ENCODE results near the gene SKI. TPM values are rescaled to one million over a fixed set of nuclear protein-coding genes. Genes with fewer than 3 reads are reported as not detected.

SKI gene
- total and polyA plus RNA-seq, 10 of the 15 experiments (the other 5 are each of a cell fraction or from before 2014, with no cell fraction given) = 0.03 to 14.9 (median 0.96) TPM

GRCh38 chr1:2274231-2274928, 46.3 kb downstream of the SKI start (continued):
- TF ChIP-seq EZH2 (IDR thresholded peaks at IDR 0.05; ENCODE audit: borderline replicate concordance, control insufficient read depth, low read depth, low read length) (no peak), ZNF207 (IDR thresholded peaks at IDR 0.05; ENCODE audit: borderline replicate concordance) (no peak), PRDM15 (CRISPR knock-in tag; IDR thresholded peaks at IDR 0.05) (no peak), NR2F1 (conservative IDR thresholded peaks at IDR 0.05) (no peak), CHD1 (IDR thresholded peaks at IDR 0.05; ENCODE audit: low read depth, low read length) (no peak), KAT2A (conservative IDR thresholded peaks at IDR 0.05; ENCODE audit: control insufficient read depth, low read depth, low read length) (no peak)

GRCh38 chr1:2274929-2275475, 46.9 kb downstream of the SKI start:
- no peak overlapping the region for H3K4me3 ChIP-seq
- ChIA-PET RAD21 (ENCODE audit: unreplicated experiment) (no interaction called here), CTCF (no interaction called here), POLR2A (no interaction called here), SMC1A (ENCODE audit: uncharacterized antibody, unreplicated experiment) (no interaction called here)
- H3K9ac ChIP-seq (ENCODE audit: control insufficient read depth, insufficient read depth, low read length) = no peak overlapping the region
- intact Hi-C loops (cut with micrococcal nuclease; ENCODE audit: unreplicated experiment) = no loop called here
- FAIRE-seq (no peak), ATAC-seq (no peak), DNase-seq (ENCODE audit: low read depth, low spot score) (no peak)
- H3K27ac ChIP-seq (ENCODE audit: control insufficient read depth, insufficient read depth) = no peak overlapping the region
- H2AFZ ChIP-seq (ENCODE audit: control insufficient read depth, low read depth, low read length) = no peak overlapping the region
- no peaks in the 10 kb centered on the region for H4K20me1 ChIP-seq (ENCODE audit: control insufficient read depth, insufficient read depth)
- H3K27me3 ChIP-seq (replicated peaks in 1 of 2; ENCODE audit: control insufficient read depth in 2 of 2, insufficient read depth in 2 of 2, low read length in 1 of 2) = no peaks in the 10 kb centered on the region
- in situ Hi-C loops (cut with MboI) = no loop called here
- H3K9me3 ChIP-seq (replicated peaks; ENCODE audit: control insufficient read depth, insufficient read depth, low read length) = no peaks in the 10 kb centered on the region; the same call in 2 of the 3 replicates
- no peaks in the 10 kb centered on the region for H3K79me2 ChIP-seq (ENCODE audit: control insufficient read depth, insufficient read depth, low read length)
- H3K36me3 ChIP-seq (ENCODE audit: control insufficient read depth in 2 of 2, insufficient read depth in 2 of 2, low read length in 1 of 2) = peaks cover 0 to 7% of the 10 kb centered on the region in 2 experiments; a peak in 2 of 4 replicates
- no peak overlapping the region for H3K4me2 ChIP-seq (ENCODE audit: control insufficient read depth, insufficient read depth)
- BruUV-seq (replicated peaks) = no TSS peak
- WGBS (ENCODE audit: insufficient coverage, insufficient replicate concordance, low lambda C conversion rate, missing lambda C conversion rate) = 38% methylated on average over 21 of the region's 21 CpGs
- H3K4me1 ChIP-seq (ENCODE audit: control insufficient read depth, insufficient read depth, low read length) = no peaks in the 10 kb centered on the region
- TF ChIP-seq ZSCAN29 (IDR thresholded peaks at IDR 0.05) (no peak), MTA3 (IDR thresholded peaks at IDR 0.05; ENCODE audit: borderline replicate concordance, low read length) (no peak), CUX1 (IDR thresholded peaks at IDR 0.05; ENCODE audit: insufficient replicate concordance, low read depth, low read length) (no peak), MLLT1 (IDR thresholded peaks at IDR 0.05) (no peak), FOS (IDR thresholded peaks at IDR 0.05; ENCODE audit: borderline replicate concordance, extremely low read depth, insufficient read length) (no peak), CHD4 (IDR thresholded peaks at IDR 0.05) (no peak)
